Astrocyte (in vitro differentiated cells and primary cell): Measurements from ENCODE around the gene CDC42BPA.

ENCODE experiments used
- EZH2 ChIP-seq: IDR thresholded peaks from 2 replicates; pipeline ENCODE4 v1.6.1; 2012; ENCODE audit warnings: mild to moderate bottlenecking, low read length, inconsistent platforms; ENCODE audit not compliant: insufficient read depth
- TF ChIP-seq, protein P1 (sequence below): IDR thresholded peaks from 2 replicates; pipeline ENCODE4 v1.5.1; 2011; ENCODE audit warnings: low read depth, mild to moderate bottlenecking, inconsistent platforms, low read length, moderate library complexity; ENCODE audit not compliant: insufficient read depth

- TF ChIP-seq, protein P1, sequence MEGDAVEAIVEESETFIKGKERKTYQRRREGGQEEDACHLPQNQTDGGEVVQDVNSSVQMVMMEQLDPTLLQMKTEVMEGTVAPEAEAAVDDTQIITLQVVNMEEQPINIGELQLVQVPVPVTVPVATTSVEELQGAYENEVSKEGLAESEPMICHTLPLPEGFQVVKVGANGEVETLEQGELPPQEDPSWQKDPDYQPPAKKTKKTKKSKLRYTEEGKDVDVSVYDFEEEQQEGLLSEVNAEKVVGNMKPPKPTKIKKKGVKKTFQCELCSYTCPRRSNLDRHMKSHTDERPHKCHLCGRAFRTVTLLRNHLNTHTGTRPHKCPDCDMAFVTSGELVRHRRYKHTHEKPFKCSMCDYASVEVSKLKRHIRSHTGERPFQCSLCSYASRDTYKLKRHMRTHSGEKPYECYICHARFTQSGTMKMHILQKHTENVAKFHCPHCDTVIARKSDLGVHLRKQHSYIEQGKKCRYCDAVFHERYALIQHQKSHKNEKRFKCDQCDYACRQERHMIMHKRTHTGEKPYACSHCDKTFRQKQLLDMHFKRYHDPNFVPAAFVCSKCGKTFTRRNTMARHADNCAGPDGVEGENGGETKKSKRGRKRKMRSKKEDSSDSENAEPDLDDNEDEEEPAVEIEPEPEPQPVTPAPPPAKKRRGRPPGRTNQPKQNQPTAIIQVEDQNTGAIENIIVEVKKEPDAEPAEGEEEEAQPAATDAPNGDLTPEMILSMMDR: no peak
- TF ChIP-seq EZH2: no peak
Observed at GRCh38 chr1:227161470-227161869, 156.8 kb downstream of the CDC42BPA start.
